NCI-H2196 (cell line): ENCODE data around the gene CRYL1.

Experiments used
- DNase-seq: peaks from one replicate; lab custom pipeline; 2025; ENCODE audit not compliant: unreplicated experiment; lab: John Stamatoyannopoulos, UW

CRYL1 gene

DNA sequence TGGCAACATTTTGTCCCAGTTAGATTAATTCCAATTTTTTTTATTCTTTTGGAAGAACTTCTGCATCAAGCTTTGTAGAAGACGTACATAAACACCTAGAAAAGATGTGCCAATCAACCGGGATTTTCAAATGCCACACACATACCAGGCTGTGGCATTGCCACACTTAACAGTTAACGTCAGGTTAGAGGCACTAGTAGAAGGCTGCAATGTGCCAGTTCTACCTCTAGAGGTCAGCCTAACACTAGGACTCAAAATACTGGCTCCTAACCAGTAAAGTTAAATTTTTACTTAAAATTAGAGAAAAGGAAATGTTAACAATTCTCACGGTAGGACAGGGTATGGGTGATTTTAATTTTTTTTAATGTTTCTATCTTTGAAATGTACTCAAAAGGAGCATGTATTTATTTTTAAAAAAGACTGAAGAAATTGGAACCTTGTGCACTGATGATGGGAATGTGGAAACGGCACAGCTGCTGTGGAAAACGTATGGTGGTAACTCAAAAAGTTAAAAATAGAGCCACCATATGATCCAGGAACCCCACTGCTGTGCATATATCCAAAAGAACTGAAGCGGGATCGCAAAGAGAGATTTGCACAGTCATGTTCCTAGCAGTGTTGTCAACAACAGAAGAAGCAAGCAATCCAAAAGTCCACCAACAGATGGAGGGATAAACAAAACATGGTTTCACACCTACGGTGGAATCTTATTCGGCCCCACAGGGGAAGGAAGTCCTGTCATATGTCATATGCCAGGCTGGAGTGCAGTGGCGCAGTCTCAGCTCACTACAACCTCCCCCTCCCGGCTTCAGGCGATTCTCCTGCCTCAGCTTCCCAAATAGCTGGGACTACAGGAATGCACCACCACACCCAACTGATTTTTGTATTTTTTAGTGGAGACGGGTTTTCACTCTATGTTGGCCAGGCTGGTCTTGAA is 30.3 kb downstream of the CRYL1 start:
- DNase-seq, result peak; percentile 43

DNA sequence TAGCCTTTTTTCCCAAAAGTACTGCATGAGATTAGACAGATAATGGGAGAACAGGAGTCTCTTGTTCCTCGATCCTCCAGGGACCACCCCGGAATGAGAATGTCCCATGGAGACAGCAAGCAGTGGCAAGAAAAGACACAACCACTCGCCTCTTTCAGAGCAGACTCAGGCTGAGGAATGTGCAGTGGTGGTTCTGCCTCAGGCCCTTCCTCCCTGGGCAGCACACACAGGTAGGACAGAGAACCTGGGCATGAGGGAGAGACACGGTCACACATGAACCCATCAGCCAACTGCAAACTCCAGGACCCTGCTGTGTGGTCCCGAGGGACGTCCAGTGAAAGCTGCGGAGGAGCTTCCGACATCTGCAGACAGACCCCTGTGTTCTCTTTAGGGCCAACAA is 31.0 kb downstream of the CRYL1 start:
- DNase-seq, result no peak

DNA sequence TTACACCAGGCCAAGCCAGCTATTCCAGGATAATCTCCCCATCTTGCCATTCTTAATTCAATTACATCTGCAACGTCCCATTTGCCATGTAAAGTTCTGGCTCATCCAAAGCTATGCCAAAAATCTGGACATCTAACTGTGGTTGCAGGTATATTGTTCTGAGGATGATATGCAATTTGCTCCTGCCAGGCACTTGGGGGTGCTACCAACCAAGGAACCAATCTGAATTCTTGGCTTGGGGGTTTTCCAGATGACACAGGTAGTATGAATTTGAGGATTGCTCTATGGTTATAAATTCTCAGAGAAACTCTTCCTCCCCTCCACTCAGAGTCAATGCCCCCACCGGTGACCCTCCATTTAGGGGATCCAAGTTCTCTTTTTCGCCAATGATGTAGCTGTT is 33.0 kb downstream of the CRYL1 start:
- DNase-seq, result no peak

DNA sequence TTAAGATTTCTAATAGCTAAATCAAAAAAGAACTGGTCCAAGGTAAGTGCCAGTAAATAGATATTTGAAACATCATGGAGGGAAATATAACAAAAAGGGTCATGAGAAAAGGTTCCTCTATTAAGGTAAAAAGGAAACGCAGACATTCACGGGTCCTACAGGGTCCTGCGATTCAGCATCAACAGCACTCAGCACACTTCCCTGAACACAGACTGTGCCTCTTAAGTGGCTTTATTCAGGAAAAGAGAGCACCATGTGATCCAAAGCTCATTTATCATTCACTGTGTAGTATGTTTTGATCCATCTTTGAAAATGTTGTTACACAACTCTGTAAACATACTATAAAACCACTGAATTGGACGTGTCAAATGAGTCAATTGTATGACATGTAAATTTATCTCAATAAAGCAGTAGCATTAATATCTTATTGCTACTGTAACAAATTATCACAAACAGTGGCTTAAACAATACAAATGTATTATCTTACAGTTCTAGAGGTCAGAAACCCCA is 33.7 kb downstream of the CRYL1 start:
- no peak for DNase-seq

DNA sequence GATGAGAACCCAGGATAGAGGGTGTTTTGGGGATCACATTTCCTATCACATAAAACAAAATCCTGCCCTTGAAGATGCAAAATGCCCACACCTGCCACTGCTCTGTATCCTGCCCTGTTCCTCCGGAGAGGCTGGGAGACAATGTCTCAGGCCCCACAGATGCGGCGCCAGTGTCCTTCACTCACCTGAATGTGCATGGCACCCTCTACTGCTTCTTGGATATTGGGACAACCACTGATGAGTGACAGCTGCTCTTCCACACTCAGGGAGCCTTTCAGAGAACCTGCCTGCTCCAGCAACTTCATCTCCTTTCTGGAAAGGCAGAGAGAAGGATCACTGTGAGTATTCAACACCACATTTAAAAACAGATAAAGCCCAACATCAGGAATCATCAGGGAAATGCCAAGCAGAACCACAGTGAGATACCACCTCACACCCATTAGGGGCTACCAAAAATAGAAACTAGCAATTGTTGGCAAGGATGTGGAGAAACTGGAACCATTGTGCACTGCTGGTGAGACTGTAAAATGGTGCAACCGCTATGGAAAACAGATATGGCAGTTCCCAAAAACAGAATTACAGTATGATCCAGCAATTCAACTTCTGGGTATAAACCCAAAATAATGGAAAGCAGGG is 36.4 kb downstream of the CRYL1 start:
- DNase-seq, result no peak

GRCh38 chr13:20487927-20488326 is 37.7 kb downstream of the CRYL1 start:
- no peak for DNase-seq

GRCh38 chr13:20482787-20483186 is 42.9 kb downstream of the CRYL1 start:
- no peak for DNase-seq

- DNase-seq, result no peak
Observed at GRCh38 chr13:20482275-20482761, 43.3 kb downstream of the CRYL1 start.

DNA sequence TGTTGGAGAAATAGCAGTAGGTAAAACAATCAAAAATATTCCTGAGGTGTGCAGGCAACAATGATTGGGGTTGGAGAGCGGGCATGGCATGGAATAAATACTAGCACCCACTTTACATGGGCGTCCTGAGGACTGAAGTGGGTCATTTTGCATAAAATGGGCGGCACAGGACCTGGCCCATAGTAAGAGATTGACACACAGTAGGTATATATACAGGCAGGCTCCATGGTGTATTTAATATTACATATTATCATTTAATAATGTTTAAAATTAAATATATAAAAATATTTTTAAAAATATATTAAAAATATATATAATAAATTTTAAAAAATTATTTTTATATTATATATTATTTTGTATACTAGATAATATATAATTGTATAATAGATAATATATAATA is 48.3 kb downstream of the CRYL1 start:
- DNase-seq, result no peak

- no peak for DNase-seq
Observed at GRCh38 chr13:20475927-20476691, 49.5 kb downstream of the CRYL1 start.

DNA sequence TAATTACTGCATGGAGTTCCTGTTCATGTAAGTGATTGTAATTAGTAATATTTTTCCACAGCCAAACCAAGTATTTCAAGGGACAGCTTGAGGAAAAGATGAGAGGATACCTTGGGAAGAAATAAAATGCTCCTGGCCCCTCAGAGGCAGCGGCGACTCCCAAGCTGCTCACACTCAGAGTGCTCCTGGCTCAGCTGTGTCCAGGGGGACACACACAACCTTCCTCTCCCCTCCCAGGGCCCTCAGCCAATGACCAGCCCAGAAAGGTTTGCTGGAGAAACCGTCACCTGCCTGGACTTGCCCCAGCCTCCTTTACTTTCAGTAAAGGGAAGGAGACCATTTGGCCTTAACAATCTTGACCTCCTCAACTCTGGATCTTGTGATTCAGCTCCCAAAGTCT is 51.1 kb downstream of the CRYL1 start:
- no peak for DNase-seq

GRCh38 chr13:20473888-20474287 is 51.8 kb downstream of the CRYL1 start:
- DNase-seq, result no peak

DNA sequence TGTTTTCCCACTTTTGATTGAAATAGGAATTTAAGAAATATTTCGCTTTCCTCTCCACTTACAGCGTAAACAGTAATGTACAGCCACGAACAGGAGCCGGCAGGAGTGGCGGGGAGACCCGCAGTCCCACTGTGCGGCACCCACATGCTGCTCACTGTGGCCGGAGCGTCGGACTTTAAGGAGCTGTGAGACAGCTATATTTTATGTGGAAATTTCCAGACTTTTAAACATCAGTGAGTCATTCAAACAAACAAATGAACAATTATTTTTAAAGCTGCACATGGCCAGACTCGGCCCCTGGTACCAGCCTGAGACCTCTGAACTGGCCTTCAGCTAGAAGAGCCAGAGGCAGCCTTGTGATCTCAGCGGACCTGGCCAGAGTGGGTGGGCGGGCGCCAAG is 52.5 kb downstream of the CRYL1 start:
- DNase-seq, result no peak

GRCh38 chr13:20472531-20472930 is 53.1 kb downstream of the CRYL1 start:
- DNase-seq, result no peak

- no peak for DNase-seq
Observed at GRCh38 chr13:20470136-20470535, 55.5 kb downstream of the CRYL1 start.

- no peak for DNase-seq
Observed at GRCh38 chr13:20466371-20466770, 59.3 kb downstream of the CRYL1 start.

DNA sequence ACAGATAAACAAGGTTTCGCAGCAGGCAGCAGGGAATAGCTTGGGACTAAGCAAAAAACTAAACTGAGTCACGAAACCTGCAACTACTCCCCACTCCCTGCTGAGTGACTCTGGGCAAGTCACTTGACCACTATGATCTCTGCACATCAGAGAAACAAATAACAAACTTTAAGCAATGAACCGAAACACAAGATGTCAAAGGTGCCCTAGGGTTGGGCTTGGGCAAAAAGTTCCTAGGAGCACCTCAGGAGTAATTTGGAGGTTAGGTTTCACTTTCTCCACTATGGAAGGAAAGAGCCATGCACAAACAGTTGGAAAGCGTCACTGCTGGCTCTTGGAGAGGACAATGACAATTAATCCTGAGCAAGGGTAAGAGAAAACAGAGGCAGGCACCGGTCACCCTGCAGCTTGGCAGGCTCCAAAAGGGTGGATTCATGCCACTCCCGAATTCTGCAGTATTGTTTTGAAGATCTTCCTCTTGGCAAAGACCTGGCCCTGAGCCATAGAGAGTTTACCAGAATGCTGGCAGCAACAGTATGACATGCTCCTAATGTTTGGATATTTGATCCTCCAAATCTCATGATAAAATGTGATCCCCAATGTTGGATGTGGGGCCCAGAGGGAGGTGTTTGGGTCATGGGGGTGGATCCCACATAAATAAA is 60.3 kb downstream of the CRYL1 start:
- DNase-seq, result no peak

DNA sequence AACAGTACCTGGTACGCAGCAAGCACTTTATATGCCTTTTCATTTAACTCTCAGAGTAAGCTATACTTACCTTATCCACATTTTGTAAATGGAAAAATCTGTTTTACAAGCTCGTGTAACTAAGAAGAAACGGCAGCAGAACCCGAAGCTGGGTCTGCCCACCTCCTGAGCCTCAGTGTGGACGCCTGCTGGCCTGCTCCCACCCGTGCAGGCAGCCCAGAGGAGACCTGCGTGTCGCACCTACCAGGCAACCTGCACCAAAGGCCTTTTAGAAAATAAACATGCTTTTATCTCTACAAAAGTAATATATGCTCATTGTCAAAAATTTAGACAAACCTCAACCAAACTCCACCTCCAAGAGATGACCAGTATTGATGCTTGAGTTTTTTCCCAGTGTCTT is 62.7 kb downstream of the CRYL1 start:
- no peak for DNase-seq

DNA sequence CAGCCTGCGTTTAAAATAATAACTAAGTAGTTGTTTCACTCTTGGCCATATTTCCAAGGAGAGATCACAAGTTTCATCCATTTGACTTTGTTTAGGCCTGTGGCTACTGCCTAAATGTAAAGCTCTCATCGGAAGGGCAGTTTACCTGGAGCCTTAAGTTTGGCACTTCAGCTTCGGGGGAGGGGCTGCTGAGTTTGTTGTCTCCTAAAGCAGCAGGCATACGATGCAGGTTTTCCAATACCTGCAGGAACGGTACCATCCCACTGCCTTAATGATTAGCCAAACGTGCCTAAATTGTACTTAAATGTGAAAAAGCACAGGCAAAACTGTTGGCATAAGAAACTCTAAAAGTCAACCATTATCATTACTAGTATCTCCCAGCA is 63.1 kb downstream of the CRYL1 start:
- no peak for DNase-seq

DNA sequence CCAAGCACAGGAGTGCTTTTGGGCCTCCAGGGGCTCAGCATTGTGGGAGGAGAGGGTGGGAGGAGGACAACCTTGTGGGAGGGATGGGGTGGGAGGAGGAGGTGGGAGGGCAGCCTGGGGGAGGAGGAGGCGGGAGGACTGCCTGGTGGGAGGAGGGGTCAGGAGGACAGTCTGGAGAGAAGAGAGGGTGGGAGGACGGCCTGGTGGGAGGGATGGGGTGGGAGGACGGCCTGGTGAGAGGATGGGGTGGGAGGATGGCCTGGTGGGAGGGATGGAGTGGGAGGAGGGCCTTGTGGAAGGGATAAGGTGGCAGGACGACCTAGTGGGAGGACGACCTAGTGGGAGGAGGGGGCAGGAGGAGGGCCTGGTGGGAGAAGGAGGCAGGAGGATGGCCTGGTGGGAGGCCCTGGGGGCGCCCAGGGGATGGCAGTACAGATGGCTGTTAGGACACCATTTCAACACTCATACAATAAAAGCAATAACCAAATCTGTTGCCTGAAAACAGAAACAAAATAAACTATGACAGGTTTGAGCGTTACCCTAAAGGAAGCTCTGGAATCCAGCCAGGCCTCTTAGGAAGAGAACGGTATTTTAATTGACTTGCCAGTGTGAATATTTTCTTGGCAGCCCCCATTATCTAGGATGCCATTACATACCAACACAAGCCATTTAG is 63.7 kb downstream of the CRYL1 start:
- DNase-seq, result no peak
